NK-92 treated with Interleukin-12 subunit alpha and Interleukin-12 subunit beta, amount 100 ng/mL, for 24 hours (cell line): ENCODE results near the gene C19orf53.
"Not testable (repeated sequence)": the region's sequence is repeated elsewhere in the genome, so short reads cannot be mapped to it uniquely, and the experiment has no call there.

Experiments
- DNase-seq: peaks from one replicate; lab custom pipeline; 2025; lab: John Stamatoyannopoulos, UW

C19orf53 gene

DNA sequence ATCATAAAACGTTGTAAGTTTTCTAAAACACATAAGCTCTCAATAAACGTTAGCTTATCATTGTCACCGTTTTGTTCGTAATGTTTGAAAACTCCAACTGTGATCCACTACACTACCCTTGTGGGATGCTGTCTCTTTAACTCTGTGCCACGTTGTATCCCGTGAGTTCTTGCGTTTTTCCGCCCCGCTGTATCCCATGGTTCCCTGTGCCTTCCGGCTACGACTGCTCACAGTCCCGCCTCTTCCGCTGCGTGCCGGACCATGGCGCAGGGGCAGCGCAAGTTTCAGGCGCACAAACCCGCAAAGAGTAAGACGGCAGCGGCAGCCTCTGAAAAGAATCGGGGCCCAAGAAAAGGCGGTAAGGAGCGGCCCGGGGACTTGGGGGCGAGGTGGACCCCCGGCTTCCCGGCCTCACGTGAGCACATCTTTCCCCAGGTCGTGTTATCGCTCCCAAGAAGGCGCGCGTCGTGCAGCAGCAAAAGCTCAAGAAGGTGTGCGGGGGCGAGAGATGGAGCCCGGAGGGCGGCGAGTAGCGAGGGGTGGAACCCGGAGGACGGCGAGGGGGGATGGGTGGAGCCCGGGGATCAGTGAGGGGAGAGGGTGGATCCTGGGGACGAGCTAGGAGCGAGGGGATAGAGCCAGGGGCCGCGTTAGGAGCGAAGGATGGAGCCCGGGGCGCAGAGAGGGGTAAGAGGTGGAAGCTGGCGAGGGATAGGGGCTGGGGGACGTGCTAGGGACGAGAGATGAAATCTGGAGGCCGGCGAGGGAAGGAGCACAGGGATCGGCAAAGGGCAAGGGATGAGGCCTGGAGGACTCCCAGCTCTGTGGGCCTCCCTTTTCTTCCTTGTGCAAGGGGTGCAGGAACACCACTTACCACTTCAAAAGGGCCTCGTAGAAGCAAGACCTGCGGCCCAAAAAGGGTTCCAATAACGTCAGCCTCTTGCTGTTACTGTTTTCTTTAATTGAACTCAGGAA, at the start of gene C19orf53:
TSS of gene C19orf53 (plus strand) at position 240 of the 975 bp plus-strand sequence. CDS start at position 262, 22 bp downstream.
- DNase-seq = peak; percentile 75

DNA sequence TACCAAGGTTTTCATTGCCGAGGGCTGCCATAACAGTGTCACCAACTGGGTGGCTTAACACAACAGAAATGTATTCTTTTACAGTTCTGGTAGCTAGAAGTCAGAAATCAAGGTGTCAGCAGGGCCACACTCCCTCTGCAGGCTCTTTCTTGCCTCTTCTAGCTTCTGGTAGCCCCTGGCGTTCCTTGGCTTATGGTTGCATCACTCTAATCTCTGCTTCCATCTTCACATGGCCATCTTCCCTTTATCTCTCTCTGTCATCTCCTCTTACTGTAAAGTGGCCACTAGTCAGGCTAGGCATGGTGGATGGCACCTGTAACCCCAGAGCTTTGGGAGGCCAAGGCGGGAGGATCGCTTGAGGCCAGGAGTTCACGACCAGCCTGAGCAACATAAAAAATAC, 47.9 kb upstream of the C19orf53 start:
- no peak for DNase-seq

DNA sequence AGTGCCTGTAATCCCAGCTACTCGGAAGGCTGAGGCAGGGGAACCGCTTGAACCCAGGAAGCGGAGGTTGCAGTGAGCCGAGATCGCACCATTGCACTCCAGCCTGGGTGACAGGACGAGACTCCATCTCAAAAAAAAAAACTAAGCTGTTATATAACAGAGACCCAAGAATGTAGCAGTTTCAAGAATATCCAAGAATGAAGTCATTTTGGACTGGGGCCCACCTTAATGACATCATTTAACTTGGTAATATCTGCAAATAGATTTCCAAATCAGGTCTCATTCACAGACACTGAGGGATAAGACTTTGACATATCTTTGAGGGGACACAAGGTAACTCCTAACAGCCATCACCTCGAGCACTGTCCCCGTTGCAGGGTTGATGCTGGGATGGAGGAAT, 46.5 kb upstream of the C19orf53 start:
- DNase-seq = no peak

DNA sequence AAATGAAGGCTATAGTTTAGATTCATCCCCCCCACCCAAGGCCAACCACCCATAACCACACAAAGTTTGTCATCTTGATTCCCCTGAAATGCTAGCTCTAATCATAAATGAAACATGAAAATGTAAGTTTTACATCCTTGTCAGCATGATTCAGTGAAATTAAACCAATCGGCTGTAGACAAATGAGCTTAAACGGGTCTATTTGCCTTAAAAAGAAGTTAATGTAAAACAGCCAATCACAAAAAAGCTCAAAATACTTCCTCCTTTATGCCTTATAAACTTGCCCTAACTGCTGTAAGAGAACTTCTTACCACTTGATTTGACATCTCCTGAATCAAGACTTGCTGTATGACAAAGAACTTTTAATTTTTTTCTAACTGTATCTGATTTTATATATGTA, 44.4 kb upstream of the C19orf53 start:
- no peak for DNase-seq

DNA sequence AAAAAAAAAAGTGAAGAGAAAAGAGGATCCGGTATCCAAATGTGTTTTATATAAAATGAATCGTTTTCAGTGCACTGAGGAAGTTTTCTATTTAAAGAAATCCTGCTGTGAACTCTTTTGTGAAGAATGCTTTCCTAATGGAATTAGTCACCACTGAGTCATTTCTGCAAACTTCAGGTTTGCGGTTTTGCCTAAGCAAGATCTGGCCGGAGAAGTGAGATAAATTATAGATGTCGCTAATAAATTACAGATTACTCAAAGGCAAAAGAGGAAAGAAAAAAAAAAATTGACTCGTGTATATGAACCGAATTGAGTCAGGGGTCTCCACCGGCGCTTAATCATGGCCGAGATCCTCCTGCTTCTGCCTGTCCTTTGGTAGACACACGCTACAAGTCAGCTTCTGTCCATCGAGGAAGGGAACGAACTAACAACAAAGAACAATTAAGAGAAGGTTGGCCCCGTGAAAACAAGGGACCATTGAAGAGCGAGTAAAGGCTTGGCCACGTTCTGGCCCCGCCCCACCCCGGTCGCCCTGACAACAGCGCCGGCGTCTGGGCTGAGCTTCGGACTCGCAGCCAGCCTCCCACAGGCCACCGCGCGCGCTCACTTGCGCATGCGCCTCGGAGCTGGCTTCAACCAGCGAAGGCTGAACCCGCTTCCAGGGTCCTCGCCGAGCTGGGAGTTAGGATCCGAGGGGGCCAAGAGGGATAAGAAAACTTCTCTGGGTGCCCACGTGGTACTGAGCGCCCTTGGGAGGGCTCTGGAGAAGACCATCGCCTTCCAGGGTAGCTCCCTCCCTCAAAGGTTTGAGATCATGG, 42.9 kb upstream of the C19orf53 start:
- peak; percentile 90 for DNase-seq

DNA sequence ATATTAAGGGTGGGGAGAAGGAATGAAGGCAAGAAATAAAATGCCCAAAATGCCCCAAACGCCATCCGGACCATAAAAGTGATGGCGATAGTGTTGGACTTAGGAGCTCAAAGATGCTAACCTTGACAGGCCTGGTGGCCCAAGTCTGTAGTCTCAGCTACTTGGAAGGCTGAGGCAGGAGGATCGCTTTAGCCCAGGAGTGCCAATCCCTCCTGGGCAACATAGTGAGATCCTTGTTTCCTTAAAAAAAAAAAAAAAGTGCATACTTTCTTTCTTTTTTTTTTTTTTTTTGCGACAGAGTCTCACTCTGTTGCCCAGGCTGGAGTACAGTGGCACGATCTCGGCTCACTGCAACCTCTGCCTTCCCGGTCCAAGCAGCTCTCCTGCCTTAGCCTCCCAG, 41.9 kb upstream of the C19orf53 start:
- DNase-seq = no peak

DNA sequence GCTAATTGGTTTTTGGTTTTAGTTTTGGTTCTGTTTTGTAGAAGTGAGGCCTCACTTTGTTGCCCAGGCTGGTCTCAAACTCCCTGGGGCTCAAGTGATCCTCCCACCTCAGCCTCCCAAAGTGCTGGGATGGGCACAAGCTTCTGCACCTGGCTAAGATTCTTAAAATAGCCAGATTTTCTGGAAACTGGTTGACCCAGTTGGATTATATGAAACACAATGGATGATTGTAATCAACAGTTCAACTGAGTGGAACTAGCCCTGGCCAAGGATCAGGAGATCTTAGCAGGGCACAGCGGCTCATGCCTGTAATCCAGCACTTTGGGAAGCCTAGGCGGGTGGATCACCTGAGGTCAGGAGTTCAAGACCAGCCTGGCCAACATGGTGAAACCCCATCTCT, 39.5 kb upstream of the C19orf53 start:
- no peak for DNase-seq

DNA sequence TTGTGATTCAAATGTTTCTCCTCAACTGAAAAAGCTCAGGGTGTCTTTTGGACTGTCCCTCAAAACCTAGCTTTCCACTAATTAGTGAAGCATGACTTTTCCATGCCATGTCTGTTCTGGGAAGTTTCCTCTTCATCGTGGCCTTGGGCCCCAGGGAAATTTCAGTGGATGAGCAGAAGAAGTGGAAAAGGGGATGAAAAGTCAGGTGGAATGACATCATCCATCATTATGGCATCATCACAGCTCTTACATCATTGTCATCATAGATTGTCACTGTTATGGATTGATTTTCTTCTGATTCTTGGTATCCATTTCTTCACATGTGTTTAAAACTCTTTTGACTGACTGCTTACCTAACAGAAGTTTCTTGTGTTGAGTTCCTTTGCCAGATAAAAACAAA, 36.2 kb upstream of the C19orf53 start:
- no peak for DNase-seq

DNA sequence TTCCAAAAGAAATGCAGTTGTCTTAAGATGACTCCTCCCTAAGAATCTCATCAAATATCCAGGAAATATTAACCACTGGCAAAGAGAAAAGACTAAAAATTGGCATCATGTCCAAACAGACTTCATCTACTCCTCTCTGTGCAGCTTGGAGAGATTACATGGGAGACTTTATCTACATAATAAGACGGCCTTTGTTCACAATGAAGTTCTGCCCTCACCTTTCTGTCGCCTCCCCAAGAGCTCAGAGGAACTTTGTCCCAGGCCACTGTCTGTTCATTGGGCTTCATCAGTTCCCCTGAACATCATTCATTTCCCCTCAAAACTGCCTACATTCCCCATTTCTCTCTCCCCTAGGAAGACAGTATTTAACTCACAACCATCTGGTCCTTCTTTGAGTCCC, 32.4 kb upstream of the C19orf53 start:
- DNase-seq = no peak

DNA sequence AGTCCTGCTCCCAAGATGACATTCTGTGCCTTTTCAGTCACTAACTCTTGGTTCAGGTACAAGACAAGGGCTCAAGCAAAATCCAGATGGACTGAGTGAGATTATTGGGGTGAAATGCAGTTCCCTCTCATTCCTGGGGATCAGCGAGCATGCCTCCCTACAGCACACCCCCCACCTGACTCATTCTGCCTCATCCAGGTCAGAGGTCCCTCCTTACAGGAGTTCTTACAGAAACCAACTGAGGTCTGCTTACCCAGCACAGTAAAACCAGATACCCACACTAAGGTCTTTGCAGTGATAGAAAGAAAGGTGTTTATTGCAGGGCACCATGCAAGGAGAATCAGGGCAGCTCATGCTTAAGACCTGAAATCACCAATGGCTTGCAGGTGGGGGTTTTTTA, 31.5 kb upstream of the C19orf53 start:
- DNase-seq = no peak

DNA sequence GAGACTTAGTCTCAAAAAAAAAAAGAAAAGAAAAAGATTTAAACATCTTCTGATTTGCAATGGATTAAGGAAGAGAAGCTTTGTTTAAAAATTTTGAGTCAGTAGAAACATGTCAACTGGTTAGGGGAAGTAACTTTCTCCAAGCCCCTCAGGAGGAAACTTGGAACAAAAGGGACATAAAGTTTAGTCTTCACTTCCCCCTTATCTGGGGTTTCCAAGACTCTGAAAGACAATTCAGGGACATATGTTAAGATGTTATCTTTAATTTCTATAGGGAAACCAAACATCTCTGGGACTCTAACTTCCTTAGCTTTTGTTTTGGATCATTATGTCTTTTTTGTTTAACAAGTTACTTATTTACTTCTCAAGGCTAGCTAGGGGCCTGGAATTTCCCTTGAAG, 30.1 kb upstream of the C19orf53 start:
- DNase-seq = no peak

DNA sequence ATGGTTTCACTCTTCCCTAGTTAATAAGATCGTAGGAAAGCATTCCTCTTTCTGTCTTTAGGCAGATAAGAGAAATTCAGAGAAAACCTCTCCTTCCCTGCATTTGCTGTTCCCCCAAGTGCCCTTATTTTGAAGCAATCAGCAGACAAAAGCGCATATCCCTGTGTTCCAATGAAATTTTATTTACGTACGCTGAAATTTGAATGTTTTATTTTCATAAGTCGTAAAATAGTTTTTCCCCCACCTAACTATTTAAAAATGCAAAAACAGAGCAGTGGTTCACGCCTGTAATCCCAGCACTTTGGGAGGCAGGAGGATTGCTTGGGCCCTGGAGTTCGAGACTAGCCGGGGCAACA, 27.2 kb upstream of the C19orf53 start:
- DNase-seq = no peak

DNA sequence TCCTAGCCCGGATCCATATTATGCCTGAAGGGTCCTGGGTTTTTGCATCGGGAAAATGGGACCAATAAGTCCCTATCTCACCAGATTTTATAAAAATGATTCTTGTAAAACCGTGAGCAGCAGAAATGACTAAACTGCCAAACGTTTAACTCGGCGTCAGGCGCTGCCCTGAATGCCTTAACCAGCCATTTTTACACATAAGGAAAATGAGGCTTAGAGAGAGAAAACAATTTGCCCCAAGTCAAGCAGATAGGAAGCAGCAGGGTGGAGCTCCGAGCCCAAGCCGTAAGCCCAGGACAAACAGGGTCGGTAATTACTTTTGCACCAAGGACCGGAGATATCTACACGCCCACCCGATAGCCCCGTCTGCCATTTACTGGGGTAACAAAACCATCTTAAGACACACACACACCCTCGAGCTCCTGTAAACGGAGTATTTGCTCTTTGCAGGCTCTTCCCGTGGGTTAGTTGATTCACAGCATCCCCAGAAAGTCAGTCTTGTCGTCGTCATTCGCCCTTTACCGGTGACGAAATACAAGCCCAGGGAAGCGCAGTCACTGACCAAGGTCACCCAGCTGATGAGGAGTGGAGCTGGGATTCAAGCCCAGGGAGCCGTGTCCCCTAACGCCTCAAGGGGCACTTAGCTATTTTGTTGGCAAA, 26.0 kb upstream of the C19orf53 start:
- DNase-seq = no peak

DNA sequence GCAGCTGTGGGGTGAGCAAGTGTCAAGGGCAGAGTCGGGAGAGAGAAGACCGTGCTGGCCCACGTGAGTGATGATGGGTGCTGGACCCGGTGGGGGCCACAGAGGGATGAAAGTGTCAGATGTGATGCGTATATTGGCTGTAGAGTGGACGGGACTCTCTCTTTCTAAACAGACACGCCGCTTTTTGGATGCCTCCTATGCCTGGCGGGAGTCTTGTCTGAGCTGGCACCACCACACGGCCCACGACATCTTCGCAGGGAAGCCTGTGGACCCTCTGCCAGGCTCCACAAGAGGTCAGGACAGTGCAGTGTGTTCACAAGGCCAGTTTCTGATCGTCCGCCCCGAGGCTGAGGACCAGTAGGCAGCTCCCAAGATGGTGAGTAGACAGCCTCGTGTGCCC, 22.8 kb upstream of the C19orf53 start:
- no peak for DNase-seq

DNA sequence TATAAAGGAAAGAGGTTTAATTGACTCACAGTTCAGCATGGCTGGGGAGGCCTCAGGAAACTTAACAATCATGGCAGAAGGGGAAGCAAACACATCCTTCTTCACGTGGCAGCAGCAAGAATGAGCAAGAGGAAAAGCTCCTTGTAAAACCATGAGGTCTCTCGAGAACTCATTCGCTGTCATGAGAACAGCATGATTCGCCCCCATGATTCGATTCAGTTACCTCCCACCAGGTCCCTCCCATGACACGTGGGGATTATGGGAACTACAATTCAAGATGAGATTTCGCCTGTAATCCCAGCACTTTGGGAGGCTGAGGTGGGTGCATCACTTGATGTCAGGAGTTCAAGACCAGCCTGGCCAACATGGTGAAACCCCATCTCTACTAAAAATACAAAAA, 20.6 kb upstream of the C19orf53 start:
- DNase-seq = not testable (repeated sequence)

DNA sequence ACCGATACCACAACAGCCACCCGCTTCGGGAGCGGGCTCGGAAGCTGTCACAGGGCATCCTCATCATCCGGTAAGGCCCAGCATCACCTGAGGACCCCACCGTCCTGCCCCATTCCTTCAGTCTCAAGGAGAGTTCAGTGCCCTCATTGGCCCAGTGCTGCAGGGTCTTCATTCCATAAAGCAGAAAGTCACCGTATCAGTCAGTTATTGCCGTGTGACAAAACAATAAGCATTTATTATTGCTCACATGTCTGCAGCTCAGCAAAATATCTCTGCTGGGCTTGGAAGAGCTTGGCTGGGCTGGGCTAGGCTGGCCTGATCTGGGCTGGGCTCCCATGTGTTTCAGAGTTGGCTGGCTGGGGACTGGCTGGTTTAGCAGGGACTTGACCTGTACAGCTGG, 18.0 kb upstream of the C19orf53 start:
- no peak for DNase-seq

DNA sequence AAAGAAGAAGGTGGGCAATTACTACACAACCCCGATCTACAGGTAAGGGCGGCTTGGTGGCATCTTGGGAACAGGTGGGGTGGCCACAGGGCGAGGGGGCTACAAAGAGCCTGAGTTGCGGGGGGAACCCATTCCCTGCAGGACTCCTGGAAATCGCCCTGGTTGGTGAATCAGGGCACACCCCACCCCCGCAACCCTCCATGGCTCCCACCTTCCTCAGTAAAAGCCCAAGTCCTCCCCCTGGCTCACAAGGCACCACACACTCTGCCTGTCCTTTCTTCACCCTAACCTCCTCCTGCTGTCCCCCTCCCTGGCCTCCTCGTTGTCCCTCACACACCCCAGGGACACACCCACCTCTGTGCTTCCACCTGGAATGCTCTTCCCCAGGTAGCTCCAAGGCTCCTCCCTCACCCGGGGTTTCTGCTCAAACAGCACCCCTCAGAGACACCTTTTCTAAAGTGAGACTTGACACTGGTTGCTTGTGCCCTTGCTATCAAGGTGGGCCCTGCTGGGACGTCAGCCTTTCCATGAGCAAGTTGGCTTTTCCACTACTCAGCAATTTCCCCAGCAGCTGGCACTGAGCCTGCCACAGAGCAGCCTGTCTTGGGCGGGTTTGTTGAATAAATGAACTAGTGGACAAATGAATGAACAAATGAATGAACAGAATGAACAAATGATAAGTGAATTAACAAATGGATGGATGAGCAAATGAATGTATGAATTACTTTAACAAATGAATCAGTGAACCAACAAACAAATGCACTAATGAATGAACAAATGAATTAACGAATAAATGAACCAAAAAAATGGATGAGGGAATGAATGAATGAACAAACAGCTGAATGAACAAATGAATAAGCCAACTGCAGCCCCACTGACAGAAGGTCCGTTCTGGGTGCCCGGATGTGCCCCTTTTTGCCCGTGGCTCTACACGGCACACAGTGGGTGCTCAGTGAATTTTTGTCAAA, 16.2 kb upstream of the C19orf53 start:
- no peak for DNase-seq

DNA sequence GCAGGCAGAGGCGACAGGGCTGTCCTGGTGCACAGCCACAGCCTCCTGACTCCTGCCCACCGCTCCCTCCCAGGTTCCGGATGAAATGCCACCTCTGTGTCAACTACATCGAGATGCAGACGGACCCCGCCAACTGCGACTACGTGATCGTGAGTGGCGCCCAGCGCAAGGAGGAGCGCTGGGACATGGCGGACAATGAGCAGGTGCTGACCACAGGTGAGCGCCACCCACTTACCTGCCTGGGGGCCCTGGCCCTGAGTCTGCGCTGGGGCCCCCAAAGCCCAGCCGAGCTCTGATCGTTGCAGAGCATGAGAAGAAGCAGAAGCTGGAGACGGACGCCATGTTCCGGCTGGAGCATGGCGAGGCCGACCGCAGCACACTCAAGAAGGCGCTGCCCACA, 15.5 kb upstream of the C19orf53 start:
- no peak for DNase-seq

DNA sequence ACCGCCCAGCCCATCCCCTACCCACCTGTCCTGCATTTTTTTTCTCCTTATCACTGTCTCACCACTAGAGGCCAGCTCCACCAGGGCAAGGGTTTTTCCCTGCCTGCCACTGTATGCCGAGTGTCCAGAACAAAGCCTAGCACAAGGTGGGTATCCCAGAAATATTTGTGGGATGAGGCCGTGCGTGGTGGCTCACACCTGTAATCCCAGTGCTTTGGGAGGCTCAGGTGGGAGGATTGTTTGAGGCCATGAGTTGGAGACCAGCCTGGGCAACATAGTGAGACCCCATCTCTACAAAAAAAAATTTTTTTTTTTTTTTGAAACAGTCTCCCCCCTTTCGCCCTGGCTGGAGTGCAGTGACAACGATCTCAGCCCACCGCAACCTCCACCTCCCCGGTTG, 12.8 kb upstream of the C19orf53 start:
- no peak for DNase-seq

DNA sequence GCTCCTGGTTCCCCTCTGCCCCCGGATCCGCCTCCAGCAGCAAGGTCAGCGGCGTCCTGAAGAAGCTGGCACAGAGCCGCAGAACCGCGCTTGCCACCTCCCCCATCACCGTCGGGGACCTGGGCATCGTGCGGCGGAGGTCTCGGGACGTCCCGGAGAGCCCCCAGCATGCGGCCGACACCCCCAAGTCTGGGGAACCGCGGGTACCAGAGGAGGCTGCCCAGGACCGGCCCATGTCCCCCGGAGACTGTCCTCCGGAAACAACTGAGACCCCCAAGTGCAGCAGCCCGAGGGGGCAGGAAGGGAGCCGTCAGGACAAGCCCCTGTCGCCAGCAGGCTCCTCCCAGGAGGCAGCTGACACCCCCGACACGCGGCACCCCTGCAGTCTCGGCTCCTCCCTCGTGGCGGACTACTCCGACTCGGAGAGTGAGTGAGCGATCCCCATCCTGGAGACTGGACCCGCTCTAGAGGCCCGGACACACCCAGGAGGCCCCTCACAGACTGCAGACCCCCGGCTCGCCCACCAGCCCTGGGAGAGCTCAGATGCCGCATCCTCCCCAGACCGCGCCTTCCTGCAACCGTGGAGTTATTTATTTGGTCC, 11.5 kb upstream of the C19orf53 start:
- no peak for DNase-seq

DNA sequence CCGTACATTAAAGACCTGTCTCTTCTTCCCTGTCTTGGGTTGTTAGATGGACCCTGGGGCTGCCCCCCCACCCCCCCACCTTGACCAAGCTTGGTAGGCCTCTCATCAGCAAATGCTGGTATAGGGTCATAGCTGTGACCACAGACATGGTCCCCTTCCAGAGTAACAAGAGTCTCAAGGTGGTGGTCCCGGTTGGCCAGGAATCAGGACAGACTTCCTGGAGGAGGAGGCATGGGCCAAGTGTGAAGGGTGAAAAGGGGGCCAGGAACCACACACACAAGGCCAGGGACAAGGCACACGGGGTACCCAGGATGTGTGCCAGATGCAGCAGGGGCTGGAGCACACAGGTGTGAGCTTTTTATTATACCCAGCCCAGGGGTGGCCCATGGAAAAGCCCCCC, 11.0 kb upstream of the C19orf53 start:
- no peak for DNase-seq
